Activated T-cell treated with anti-CD3 and anti-CD28 coated beads, Interleukin-2, amount 50 U/mL, for 24 hours (primary cell): ENCODE results near the gene MKLN1.

Source experiments
- DNase-seq: peaks from one replicate; pipeline ENCODE4 v3.0.0-alpha.2; 2020
- H3K27ac Mint-ChIP-seq: 2 replicates; pipeline ENCODE4 v1.8.0; 2020; ENCODE audit warnings: mild to moderate bottlenecking, mixed read lengths
- H3K27me3 Mint-ChIP-seq: 2 replicates; pipeline ENCODE4 v1.8.0; 2020; ENCODE audit warnings: mixed read lengths
- H3K36me3 Mint-ChIP-seq: 2 replicates; pipeline ENCODE4 v1.8.0; 2020; ENCODE audit warnings: low read depth, mixed read lengths
- H3K4me1 Mint-ChIP-seq: 2 replicates; pipeline ENCODE4 v1.8.0; 2020; ENCODE audit warnings: low read depth, mixed read lengths
- H3K4me3 Mint-ChIP-seq: 2 replicates; pipeline ENCODE4 v1.8.0; 2020; ENCODE audit warnings: mild to moderate bottlenecking, moderate library complexity, mixed read lengths
- H3K9me3 Mint-ChIP-seq: 2 replicates; pipeline ENCODE4 v1.8.0; 2020; ENCODE audit warnings: mixed read lengths

MKLN1 gene

GRCh38 chr7:131383417-131384285 is 56.0 kb downstream of the MKLN1 start:
- H3K27me3 Mint-ChIP-seq = no peaks in the 10 kb centered on the region
- peaks cover 41% of the 10 kb centered on the region for H3K36me3 Mint-ChIP-seq
- H3K27ac Mint-ChIP-seq = peak overlapping the region; percentile 2
- H3K9me3 Mint-ChIP-seq = no peaks in the 10 kb centered on the region
- H3K4me3 Mint-ChIP-seq = no peak overlapping the region
- H3K4me1 Mint-ChIP-seq = peaks cover 46% of the 10 kb centered on the region
- DNase-seq = no peak

GRCh38 chr7:131384286-131384635 is 56.6 kb downstream of the MKLN1 start:
- Mint-ChIP-seq H3K4me1 (peaks cover 43% of the 10 kb centered on the region), H3K27me3 (no peaks in the 10 kb centered on the region), H3K27ac (no peak overlapping the region), H3K9me3 (no peaks in the 10 kb centered on the region), H3K36me3 (peaks cover 41% of the 10 kb centered on the region), H3K4me3 (no peak overlapping the region)
- no peak for DNase-seq

GRCh38 chr7:131385039-131385605 is 57.4 kb downstream of the MKLN1 start:
- Mint-ChIP-seq H3K36me3 (peaks cover 45% of the 10 kb centered on the region), H3K9me3 (no peaks in the 10 kb centered on the region), H3K4me1 (peaks cover 39% of the 10 kb centered on the region), H3K4me3 (no peak overlapping the region), H3K27me3 (no peaks in the 10 kb centered on the region), H3K27ac (no peak overlapping the region)
- no peak for DNase-seq

GRCh38 chr7:131388126-131388525 is 60.5 kb downstream of the MKLN1 start:
- Mint-ChIP-seq H3K27ac (no peak overlapping the region), H3K4me3 (no peak overlapping the region), H3K27me3 (no peaks in the 10 kb centered on the region), H3K36me3 (peaks cover 49% of the 10 kb centered on the region), H3K9me3 (no peaks in the 10 kb centered on the region), H3K4me1 (peaks cover 26% of the 10 kb centered on the region)
- DNase-seq = no peak

- Mint-ChIP-seq H3K4me3 (no peak overlapping the region), H3K27ac (no peak overlapping the region), H3K4me1 (peaks cover 14% of the 10 kb centered on the region), H3K27me3 (no peaks in the 10 kb centered on the region), H3K9me3 (no peaks in the 10 kb centered on the region), H3K36me3 (peaks cover 47% of the 10 kb centered on the region)
- DNase-seq = no peak
Measured at GRCh38 chr7:131390275-131390674, 62.6 kb downstream of the MKLN1 start.

GRCh38 chr7:131391145-131391544 is 63.5 kb downstream of the MKLN1 start:
- no peak overlapping the region for H3K27ac Mint-ChIP-seq
- peaks cover 13% of the 10 kb centered on the region for H3K4me1 Mint-ChIP-seq
- H3K9me3 Mint-ChIP-seq = no peaks in the 10 kb centered on the region
- H3K27me3 Mint-ChIP-seq = no peaks in the 10 kb centered on the region
- H3K4me3 Mint-ChIP-seq = no peak overlapping the region
- peaks cover 48% of the 10 kb centered on the region for H3K36me3 Mint-ChIP-seq
- DNase-seq = no peak

- Mint-ChIP-seq H3K4me3 (no peak overlapping the region), H3K27ac (no peak overlapping the region), H3K27me3 (no peaks in the 10 kb centered on the region), H3K4me1 (peaks cover 18% of the 10 kb centered on the region), H3K9me3 (peaks cover 8% of the 10 kb centered on the region), H3K36me3 (peaks cover 68% of the 10 kb centered on the region)
- DNase-seq = no peak
Measured at GRCh38 chr7:131400681-131401176, 73.1 kb downstream of the MKLN1 start.

GRCh38 chr7:131401194-131401593 is 73.5 kb downstream of the MKLN1 start:
- Mint-ChIP-seq H3K27ac (no peak overlapping the region), H3K9me3 (peaks cover 8% of the 10 kb centered on the region), H3K27me3 (no peaks in the 10 kb centered on the region), H3K4me1 (peaks cover 18% of the 10 kb centered on the region), H3K36me3 (peaks cover 67% of the 10 kb centered on the region), H3K4me3 (no peak overlapping the region)
- no peak for DNase-seq

- no peak overlapping the region for H3K4me3 Mint-ChIP-seq
- no peak overlapping the region for H3K27ac Mint-ChIP-seq
- no peaks in the 10 kb centered on the region for H3K27me3 Mint-ChIP-seq
- peaks cover 8% of the 10 kb centered on the region for H3K9me3 Mint-ChIP-seq
- H3K36me3 Mint-ChIP-seq = peaks cover 64% of the 10 kb centered on the region
- no peak for DNase-seq
- peaks cover 20% of the 10 kb centered on the region for H3K4me1 Mint-ChIP-seq
Measured at GRCh38 chr7:131403322-131403721, 75.6 kb downstream of the MKLN1 start.

- Mint-ChIP-seq H3K27ac (no peak overlapping the region), H3K4me1 (peaks cover 20% of the 10 kb centered on the region), H3K36me3 (peaks cover 61% of the 10 kb centered on the region), H3K9me3 (peaks cover 8% of the 10 kb centered on the region), H3K4me3 (no peak overlapping the region), H3K27me3 (no peaks in the 10 kb centered on the region)
- no peak for DNase-seq
Measured at GRCh38 chr7:131404226-131404911, 76.7 kb downstream of the MKLN1 start.

GRCh38 chr7:131409129-131409766 is 81.6 kb downstream of the MKLN1 start:
- peaks cover 47% of the 10 kb centered on the region for H3K36me3 Mint-ChIP-seq
- peak overlapping the region; percentile 17 for H3K27ac Mint-ChIP-seq
- no peaks in the 10 kb centered on the region for H3K9me3 Mint-ChIP-seq
- no peaks in the 10 kb centered on the region for H3K27me3 Mint-ChIP-seq
- peaks cover 3% of the 10 kb centered on the region for H3K4me1 Mint-ChIP-seq
- no peak for DNase-seq
- H3K4me3 Mint-ChIP-seq = no peak overlapping the region

GRCh38 chr7:131412031-131412430 is 84.4 kb downstream of the MKLN1 start:
- Mint-ChIP-seq H3K4me1 (no peaks in the 10 kb centered on the region), H3K4me3 (no peak overlapping the region), H3K27me3 (no peaks in the 10 kb centered on the region), H3K9me3 (no peaks in the 10 kb centered on the region), H3K27ac (no peak overlapping the region), H3K36me3 (peaks cover 59% of the 10 kb centered on the region)
- no peak for DNase-seq

GRCh38 chr7:131413711-131414110 is 86.0 kb downstream of the MKLN1 start:
- no peak for DNase-seq
- Mint-ChIP-seq H3K9me3 (no peaks in the 10 kb centered on the region), H3K4me1 (peaks cover 3% of the 10 kb centered on the region), H3K36me3 (peaks cover 67% of the 10 kb centered on the region), H3K27me3 (no peaks in the 10 kb centered on the region), H3K27ac (no peak overlapping the region), H3K4me3 (no peak overlapping the region)

- Mint-ChIP-seq H3K9me3 (no peaks in the 10 kb centered on the region), H3K27me3 (no peaks in the 10 kb centered on the region), H3K4me1 (peaks cover 16% of the 10 kb centered on the region), H3K36me3 (peaks cover 38% of the 10 kb centered on the region), H3K27ac (no peak overlapping the region), H3K4me3 (no peak overlapping the region)
- DNase-seq = no peak
Measured at GRCh38 chr7:131424219-131424822, 96.6 kb downstream of the MKLN1 start.
